Skin of body (tissue), 2 donors: ENCODE data around the gene OBSCN. TPM values are rescaled to one million over a fixed set of nuclear protein-coding genes. Genes with fewer than 3 reads are reported as not detected.

Experiments
- DNase-seq: peaks from one replicate; lab custom pipeline; 2025; lab: John Stamatoyannopoulos, UW
- total RNA-seq: library from RNA; depleted of rRNA; stranded (reverse); fragments of >200 nt; gene quantifications from one replicate; pipeline ENCODE4 v1.2.3, GENCODE V29; 2014

Gene OBSCN
- total RNA-seq, 1 donor from 2014 or later, result 79.3 TPM

DNA sequence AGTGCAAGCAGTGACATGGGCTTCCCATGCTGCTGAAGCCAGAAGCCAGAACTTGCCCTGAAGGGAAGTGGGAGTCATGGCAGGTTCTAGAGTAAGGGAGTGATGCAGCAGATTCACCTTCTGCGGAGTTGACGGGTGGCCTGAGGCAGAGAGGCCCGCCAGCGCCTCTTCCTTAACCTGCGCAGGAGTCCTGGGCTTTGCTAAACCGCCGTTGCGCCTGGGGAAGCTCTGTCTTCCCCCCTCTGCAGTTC is 67.3 kb downstream of the OBSCN start:
- DNase-seq, result no peak

DNA sequence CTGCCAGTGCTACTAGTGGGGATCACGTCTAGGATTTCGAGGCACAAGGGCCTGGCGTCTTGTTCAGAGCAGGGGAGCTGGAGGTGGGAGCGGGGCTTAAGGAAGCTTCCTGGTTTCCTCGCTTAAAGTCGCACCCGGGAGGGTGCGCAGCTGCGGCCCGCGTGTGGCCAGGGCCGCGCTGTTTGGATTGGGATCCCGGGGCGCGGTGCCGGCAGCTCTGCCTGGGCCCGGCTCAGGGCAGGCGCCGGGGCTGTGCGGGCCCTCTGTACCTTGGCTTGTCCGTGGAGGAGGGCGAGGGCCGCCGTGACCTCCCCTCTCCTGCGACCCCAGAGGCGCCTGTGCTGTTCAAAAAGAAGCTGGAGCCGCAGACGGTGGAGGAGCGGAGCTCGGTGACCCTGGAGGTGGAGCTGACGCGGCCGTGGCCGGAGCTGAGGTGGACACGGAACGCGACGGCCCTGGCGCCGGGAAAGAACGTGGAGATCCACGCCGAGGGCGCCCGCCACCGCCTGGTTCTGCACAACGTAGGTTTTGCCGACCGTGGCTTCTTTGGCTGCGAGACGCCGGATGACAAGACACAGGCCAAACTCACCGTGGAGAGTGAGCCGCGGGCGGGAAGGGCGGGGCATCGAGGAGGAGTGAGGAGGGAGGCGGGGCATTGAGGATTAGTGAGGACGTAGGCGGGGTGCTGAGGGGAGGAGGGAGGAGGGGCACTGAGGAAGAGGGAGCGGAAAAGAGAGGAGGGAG is 67.8 kb downstream of the OBSCN start:
- peak; percentile 81 for DNase-seq

DNA sequence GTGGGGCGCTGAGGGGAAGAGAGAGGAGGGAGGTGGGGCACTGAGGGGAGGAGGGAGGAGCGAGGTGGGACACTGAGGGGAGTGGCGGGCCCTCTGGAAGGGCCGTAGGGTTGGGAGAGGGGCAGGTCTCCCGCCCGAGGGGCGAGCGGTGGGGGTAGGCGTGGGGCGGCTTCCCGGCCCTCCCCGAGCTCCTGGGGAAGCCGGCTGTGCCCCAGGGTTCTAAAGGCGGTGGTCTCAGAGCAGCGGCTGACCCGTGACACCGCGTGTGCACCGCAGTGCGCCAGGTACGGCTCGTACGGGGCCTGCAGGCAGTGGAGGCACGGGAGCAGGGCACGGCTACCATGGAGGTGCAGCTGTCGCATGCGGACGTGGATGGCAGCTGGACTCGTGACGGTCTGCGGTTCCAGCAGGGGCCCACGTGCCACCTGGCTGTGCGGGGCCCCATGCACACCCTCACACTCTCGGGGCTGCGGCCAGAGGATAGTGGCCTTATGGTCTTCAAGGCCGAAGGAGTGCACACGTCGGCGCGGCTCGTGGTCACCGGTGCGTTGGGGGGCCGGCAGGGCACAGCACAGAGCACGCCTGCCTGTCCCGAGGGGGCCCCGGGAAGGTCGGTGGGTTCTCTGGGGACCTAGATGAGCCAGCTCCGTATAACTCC is 68.5 kb downstream of the OBSCN start:
- DNase-seq, result no peak

DNA sequence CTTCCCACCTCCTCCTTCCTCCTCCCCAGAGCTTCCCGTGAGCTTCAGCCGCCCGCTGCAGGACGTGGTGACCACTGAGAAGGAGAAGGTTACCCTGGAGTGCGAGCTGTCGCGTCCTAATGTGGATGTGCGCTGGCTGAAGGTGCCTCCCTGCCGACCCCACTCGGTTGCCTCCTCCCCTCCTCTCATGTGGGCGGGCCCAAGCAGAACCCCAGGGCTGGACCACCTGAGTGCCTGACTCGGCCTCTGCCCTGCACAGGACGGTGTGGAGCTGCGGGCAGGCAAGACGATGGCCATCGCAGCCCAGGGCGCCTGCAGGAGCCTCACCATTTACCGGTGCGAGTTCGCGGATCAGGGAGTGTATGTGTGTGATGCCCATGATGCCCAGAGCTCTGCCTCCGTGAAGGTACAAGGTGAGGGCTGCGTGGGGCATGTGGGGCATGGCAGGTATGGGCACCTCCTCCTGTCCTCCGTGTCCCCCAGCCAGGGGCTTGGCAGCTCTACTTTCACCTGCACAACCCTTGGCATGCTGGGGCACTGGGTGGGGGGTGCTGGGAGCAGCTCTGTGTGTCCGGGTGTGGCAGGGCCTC is 69.2 kb downstream of the OBSCN start:
- no peak for DNase-seq

DNA sequence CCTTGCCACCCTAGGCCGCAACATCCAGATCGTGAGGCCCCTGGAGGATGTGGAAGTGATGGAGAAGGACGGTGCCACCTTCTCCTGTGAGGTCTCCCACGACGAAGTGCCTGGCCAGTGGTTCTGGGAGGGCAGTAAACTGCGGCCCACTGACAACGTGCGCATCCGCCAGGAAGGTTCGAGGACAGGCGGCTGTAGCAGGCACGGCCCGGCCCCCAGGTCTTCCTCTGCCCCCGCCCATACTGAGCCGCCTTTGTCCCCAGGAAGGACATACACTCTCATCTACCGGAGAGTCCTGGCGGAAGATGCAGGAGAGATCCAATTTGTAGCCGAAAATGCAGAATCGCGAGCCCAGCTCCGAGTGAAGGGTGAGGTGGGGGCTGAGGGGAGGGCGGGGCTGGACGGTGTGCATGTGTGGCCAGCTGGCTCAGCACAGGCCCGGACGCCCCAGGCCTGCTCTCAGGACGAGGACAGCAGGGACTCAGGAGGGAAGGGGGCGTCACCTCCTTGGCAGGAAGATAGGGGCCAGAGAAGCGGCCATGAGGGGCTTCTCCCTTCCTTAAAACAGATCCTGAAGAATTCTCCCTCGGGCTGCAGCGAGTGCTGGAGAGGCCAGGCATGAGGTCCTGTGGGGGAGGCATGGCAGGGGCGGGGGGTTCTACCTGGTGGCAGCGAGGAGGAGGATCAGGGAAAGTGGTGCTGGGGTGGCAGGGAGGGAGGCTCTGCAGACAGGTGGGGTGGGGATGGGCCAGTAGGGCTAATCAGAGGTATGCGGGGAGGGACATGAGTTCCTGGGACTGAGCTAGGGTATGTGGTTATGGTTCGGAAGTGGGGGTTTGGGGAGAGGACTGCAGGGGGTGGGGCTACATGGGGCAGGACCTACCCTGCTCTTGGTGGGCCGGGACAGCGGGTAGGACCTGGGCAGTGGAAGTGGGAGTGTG is 69.9 kb downstream of the OBSCN start:
- DNase-seq, result no peak

DNA sequence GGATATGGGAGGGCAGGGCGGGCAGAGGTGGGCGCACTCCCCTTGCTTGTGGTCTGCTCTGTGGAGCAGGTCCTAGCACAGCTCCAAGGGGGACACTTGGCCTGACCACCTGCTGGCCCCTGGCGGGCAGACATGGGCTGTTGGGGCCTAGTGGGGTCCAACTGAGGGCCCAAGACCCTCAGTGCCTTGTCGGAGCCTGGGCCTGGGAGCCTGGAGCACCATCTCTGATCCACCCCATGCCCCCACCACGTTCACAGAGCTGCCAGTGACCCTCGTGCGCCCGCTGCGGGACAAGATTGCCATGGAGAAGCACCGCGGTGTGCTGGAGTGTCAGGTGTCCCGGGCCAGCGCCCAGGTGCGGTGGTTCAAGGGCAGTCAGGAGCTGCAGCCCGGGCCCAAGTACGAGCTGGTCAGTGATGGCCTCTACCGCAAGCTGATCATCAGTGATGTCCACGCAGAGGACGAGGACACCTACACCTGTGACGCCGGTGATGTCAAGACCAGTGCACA is 70.6 kb downstream of the OBSCN start:
- no peak for DNase-seq

DNA sequence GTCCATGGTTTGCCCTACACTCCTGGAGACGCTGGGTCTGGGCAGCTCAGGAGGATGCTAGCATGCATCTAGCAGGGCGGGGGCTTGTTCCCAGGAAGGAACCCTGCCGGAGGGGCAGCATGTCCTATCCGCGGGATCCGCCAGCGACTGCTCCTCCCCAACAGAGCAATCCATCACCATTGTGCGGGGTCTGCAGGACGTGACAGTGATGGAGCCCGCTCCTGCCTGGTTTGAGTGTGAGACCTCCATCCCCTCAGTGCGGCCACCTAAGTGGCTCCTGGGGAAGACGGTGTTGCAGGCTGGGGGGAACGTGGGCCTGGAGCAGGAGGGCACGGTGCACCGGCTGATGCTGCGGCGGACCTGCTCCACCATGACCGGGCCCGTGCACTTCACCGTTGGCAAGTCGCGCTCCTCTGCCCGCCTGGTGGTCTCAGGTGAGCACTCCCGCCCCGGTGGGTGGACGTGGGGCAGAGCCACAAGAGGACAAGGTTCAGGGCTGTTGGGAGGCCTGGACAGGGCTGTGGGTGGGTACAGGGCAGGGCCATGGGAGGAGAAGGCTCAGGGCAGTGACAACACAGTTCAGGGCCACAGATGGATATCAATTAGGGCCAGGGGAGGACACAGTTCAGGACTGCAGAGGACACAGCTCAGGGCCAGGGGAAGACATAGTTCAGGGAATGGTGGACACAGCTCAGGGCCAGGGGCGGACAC is 71.3 kb downstream of the OBSCN start:
- DNase-seq, result no peak

DNA sequence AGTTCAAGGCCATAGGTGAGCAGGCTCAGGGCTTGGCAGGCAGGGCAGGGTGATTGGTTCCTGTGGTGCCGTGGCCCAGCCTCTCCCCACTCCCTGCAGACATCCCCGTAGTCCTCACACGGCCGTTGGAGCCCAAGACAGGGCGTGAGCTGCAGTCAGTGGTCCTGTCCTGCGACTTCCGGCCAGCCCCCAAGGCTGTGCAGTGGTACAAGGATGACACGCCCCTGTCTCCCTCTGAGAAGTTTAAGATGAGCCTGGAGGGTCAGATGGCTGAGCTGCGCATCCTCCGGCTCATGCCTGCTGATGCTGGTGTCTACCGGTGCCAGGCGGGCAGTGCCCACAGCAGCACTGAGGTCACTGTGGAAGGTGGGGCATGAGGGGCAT is 71.9 kb downstream of the OBSCN start:
- DNase-seq, result no peak

DNA sequence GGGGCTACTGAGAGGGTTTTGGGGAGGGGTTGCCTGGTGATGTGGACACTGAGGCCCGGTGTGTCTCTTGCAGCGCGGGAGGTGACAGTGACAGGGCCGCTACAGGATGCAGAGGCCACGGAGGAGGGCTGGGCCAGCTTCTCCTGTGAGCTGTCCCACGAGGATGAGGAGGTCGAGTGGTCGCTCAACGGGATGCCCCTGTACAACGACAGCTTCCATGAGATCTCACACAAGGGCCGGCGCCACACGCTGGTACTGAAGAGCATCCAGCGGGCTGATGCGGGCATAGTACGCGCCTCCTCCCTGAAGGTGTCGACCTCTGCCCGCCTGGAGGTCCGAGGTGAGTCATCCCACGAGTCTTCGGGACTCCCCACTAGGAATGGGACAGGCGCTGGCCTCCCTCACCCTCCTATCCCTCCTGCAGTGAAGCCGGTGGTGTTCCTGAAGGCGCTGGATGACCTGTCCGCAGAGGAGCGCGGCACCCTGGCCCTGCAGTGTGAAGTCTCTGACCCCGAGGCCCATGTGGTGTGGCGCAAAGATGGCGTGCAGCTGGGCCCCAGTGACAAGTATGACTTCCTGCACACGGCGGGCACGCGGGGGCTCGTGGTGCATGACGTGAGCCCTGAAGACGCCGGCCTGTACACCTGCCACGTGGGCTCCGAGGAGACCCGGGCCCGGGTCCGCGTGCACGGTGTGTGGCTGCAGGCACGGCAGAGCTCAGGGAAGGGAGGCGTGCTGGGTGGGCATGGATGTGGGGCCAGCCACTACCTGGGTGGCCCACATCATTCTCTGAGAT is 72.5 kb downstream of the OBSCN start:
- DNase-seq, result no peak

DNA sequence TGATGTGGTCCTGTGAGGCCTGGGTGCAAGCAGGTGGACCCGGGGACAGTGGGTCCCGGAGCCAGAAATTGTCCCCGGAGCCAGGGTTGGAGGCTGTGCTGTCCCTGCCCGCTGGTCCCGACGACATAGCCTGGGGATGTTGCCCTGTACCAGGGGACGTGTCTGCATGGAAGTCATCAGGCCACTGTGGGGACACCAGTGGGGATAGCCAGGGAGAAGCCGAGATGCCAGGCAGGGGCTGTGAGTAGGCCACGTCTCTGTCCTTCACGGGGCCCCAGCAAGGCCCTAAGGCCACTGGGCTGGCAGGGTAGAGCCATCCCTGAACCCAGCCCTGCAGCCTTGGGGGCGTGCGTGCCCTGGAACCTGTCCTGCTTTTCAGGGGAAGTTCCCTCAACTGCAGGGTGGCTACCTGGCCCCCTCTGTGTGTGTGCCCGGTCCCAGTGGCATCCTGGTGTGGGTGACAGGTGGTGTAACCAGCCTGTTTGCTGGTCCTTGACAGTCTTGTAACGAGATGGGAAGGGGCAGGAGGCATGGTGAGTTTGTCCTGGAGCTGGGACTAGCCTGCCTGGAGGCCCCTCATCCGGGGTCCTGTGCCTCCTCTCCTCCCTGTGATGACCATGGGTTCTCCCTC is 73.2 kb downstream of the OBSCN start:
- DNase-seq, result no peak

DNA sequence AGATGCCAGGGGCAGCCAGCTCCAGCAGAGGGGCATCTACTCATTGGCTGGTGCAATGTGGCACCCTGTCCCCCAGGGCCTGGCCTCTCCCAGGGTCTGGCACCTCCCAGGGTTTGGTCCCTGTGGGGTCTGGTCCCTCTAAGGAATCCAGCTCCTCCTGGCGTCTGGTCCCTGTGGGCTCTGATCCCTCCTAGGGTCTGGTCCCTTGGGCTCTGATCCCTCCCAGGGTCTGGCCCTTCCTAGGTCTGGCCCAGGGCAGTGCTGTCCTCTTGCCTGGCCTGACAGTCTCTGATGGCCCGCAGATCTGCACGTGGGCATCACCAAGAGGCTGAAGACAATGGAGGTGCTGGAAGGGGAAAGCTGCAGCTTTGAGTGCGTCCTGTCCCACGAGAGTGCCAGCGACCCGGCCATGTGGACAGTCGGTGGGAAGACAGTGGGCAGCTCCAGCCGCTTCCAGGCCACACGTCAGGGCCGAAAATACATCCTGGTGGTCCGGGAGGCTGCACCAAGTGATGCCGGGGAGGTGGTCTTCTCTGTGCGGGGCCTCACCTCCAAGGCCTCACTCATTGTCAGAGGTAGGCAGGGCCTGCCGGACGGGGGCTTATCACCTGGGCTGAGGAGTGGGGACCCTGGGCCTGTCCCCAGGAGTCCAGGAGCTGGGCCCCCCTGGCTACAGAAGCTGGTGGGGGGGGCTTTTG is 73.9 kb downstream of the OBSCN start:
- DNase-seq, result no peak

DNA sequence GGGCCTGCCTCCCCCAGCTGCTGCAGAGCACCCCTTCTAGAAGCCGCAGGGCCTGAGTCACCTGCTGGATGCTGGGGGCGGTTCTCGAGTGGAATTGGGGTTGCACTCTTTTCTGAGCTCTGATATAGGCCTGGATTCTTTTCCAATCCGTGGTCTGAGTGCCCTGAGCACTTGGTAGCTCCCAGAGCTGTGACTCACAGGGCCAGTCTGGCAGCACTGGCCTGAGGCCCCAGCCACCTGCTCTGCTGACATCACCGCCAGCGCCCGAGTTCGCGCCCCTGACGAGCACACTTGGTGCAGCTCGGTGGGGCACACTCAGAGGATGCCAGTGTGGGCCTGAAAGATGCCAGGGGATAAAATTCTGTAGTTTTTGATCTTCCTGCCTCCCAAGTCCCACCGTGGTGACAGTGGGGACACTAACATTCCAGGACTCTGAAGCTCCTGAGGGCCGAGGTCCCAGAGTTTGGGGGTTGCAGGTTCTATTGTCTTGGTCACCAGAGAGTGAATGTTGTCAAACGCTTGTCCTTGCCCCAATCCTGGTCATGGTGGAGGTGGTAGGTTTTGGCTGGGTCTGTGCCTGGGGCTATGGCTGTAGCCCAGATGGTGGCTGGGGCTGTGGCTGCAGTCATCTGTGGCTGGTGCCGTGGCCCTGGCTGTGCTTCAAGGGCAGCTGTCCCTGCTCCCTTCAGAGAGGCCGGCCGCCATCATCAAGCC is 74.6 kb downstream of the OBSCN start:
- DNase-seq, result no peak

DNA sequence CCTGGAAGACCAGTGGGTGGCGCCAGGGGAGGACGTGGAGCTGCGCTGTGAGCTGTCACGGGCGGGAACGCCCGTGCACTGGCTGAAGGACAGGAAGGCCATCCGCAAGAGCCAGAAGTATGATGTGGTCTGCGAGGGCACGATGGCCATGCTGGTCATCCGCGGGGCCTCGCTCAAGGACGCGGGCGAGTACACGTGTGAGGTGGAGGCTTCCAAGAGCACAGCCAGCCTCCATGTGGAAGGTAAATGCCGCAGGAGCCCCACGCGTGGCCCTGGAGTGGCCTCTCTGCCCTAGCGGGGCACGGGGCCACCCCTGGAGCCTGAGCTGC is 75.2 kb downstream of the OBSCN start:
- DNase-seq, result no peak

DNA sequence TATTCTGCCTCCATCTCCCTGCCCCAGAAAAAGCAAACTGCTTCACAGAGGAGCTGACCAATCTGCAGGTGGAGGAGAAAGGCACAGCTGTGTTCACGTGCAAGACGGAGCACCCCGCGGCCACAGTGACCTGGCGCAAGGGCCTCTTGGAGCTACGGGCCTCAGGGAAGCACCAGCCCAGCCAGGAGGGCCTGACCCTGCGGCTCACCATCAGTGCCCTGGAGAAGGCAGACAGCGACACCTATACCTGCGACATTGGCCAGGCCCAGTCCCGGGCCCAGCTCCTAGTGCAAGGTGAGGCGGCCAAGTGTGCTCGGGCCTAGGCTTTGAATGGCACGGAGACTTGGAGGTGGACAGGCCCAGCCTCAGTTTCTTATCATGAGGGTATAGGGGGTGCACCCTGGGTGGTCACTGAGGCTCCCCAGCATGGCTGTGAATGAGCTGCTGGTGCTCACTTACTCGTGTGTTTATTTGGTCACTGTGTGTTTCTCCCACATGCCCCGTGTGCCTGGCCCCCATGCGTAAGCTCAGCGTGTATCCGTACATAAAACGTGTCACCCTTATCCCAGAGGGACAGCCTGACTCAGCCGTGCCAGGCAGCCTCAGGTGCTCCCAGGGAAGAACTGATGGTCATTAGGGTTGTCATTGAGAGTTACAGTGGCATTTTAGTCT is 75.8 kb downstream of the OBSCN start:
- DNase-seq, result no peak

DNA sequence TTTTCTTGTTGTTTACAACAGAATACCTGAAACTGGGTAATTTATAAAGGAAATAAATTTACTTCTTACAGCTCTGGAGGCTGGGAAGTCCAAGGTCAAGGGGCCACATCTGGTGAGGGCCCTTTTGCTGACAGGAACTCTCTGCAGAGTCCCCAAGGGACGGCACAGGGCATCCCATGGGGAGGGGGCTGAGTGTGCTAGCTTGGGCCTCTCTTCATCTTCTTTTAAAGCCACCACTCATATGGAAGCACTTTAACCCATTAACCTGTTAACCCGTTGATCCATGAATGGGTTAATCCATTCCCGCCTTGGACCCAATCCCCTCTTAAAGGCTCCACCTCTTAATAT is 76.3 kb downstream of the OBSCN start:
- no peak for DNase-seq

DNA sequence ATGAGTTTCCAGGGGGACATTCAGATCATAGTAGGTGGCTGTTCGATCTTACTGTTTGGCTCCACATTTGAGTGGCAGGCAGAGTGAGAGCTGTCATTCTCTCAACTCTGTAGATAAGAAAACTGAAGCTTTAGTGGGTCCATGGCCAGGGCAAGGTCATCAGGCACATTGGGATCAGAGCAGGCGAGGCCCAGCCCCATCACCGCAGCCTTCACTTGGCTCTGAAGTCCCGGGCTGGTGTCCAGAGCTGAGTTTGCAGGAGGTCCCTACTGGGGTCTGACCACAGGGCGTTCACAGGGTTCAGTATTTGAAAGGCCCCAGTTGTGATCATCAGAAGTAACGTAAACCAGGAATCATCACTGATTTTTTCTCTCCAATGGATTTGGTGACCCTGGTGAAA is 76.7 kb downstream of the OBSCN start:
- no peak for DNase-seq

DNA sequence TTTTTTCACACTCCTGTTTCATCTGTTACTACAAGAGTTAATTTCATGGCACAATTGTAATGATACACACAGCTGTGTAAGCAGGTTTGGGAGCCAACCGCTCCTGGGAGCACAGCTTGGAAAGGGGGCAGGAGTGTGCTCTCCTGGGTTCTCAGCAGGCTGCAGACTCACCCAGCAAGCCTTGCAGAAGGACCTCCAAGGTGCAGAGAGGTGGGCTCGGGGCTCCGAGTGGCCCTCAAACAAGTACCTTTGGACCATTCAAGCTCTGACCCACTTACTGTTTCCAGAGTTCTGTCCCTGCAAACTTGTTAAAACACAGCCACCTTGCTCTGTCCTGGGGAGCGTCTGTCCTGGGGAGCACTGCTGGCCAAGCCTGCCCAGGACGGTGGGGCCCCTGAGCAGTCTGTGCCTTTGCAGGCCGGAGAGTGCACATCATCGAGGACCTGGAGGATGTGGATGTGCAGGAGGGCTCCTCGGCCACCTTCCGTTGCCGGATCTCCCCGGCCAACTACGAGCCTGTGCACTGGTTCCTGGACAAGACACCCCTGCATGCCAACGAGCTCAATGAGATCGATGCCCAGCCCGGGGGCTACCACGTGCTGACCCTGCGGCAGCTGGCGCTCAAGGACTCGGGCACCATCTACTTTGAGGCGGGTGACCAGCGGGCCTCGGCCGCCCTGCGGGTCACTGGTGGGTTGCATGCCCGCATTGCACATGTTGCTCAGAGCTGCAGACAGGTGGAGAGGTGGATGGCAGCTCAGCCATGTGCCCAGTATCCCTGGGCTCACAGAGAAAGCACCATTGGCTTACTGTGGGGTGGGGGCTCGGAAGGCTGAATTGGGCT is 78.0 kb downstream of the OBSCN start:
- DNase-seq, result no peak
